CD4-positive, CD25-positive, alpha-beta regulatory T cell (primary cell): ENCODE data around the gene EZH1. TPM values are rescaled to one million over a fixed set of nuclear protein-coding genes. Genes with fewer than 3 reads are reported as not detected.

Experiments used
- ATAC-seq, 2 donors: fragments of 150-1000 bp; cut with Tn5 transposase; one replicate each; pipeline ENCODE4 v1.10.0; 2021; ENCODE audit warnings: low read depth in 2 of 2, moderate number of reproducible peaks in 2 of 2, moderate library complexity in 1 of 2
- DNase-seq, 3 donors: peaks; one replicate each; pipeline versions ENCODE4 v3.0.0 to v3.0.0-alpha.2; 2012 to 2022; ENCODE audit warnings: mixed read lengths in 1 of 3
- H3K27ac ChIP-seq: one replicate; pipeline ENCODE4 v1.7.0; 2013; ENCODE audit warnings: mild to moderate bottlenecking, low read length; ENCODE audit not compliant: insufficient read depth, poor library complexity, severe bottlenecking
- H3K27me3 ChIP-seq: one replicate; pipeline ENCODE4 v1.7.0; 2013; ENCODE audit warnings: low read length; ENCODE audit not compliant: control insufficient read depth, insufficient read depth
- H3K36me3 ChIP-seq: one replicate; pipeline ENCODE4 v1.7.0; 2013; ENCODE audit warnings: mild to moderate bottlenecking, low read length, moderate library complexity; ENCODE audit not compliant: control insufficient read depth, insufficient read depth
- H3K4me1 ChIP-seq: 2 replicates; pipeline ENCODE4 v1.7.0; 2013; ENCODE audit warnings: mild to moderate bottlenecking, low read length; ENCODE audit not compliant: insufficient read depth, control insufficient read depth, poor library complexity, severe bottlenecking
- H3K4me3 ChIP-seq: one replicate; pipeline ENCODE4 v1.7.0; 2013; ENCODE audit warnings: low read depth, mild to moderate bottlenecking, low read length, moderate library complexity
- H3K9me3 ChIP-seq, 2 experiments: 1 replicate in 1 of 2; 2 replicates in 1 of 2; pipeline ENCODE4 v1.7.0; 2013; ENCODE audit warnings: low read length in 2 of 2, mild to moderate bottlenecking in 1 of 2, moderate library complexity in 1 of 2; ENCODE audit not compliant: control insufficient read depth in 2 of 2
- H3K27ac Mint-ChIP-seq, 3 donors: one replicate each; pipeline ENCODE4 v1.8.0; 2020 to 2022; ENCODE audit warnings: mild to moderate bottlenecking in 3 of 3, mixed read lengths in 3 of 3, moderate library complexity in 2 of 3
- H3K27me3 Mint-ChIP-seq: one replicate; pipeline ENCODE4 v1.8.0; 2022; ENCODE audit warnings: mild to moderate bottlenecking, mixed read lengths
- H3K36me3 Mint-ChIP-seq: one replicate; pipeline ENCODE4 v1.8.0; 2020; ENCODE audit warnings: mixed read lengths
- H3K4me1 Mint-ChIP-seq, 4 donors: one replicate each; pipeline ENCODE4 v1.8.0; 2020 to 2022; ENCODE audit warnings: mixed read lengths in 4 of 4, mild to moderate bottlenecking in 1 of 4
- H3K4me3 Mint-ChIP-seq, 4 donors: one replicate each; pipeline ENCODE4 v1.8.0; 2020 to 2022; ENCODE audit warnings: mild to moderate bottlenecking in 4 of 4, mixed read lengths in 4 of 4, moderate library complexity in 3 of 4
- H3K9me3 Mint-ChIP-seq, 7 donors: one replicate each; pipeline ENCODE4 v1.8.0; 2020 to 2022; ENCODE audit warnings: mixed read lengths in 7 of 7, mild to moderate bottlenecking in 3 of 7, moderate library complexity in 2 of 7
- polyA plus RNA-seq, 4 donors: library from polyadenylated mRNA; unstranded; fragments of 300-500 nt; fragmentation: Illumina TruSeq; gene quantifications; one replicate each; pipeline ENCODE4 v1.2.3, GENCODE V29; 2021
- total RNA-seq: library from RNA; stranded (reverse); gene quantifications from one replicate; pipeline ENCODE4 v1.2.3, GENCODE V29; 2022

Gene EZH1
- total and polyA plus RNA-seq, 5 donors from 2014 or later, result 38.7 to 123 (median 54.4) TPM

GRCh38 chr17:42783062-42783790 lies 38.4 kb upstream of the EZH1 start:
- Histone ChIP-seq H3K4me3 (no peak overlapping the region), H3K9me3 (no peaks in the 10 kb centered on the region), H3K27me3 (peaks cover 26% of the 10 kb centered on the region), H3K4me1 (peaks cover 13% of the 10 kb centered on the region), H3K36me3 (peaks cover 17% of the 10 kb centered on the region), H3K27ac (no peak overlapping the region)
- H3K4me3 Mint-ChIP-seq, result peak overlapping the region in 1 of 4 donors; percentile 54
- H3K9me3 Mint-ChIP-seq, result peaks cover 0 to 4% (median 1%) of the 10 kb centered on the region in 7 donors
- H3K27me3 Mint-ChIP-seq, result peaks cover 75% of the 10 kb centered on the region
- ATAC-seq (no peak), DNase-seq (no peak)
- H3K36me3 Mint-ChIP-seq, result peaks cover 20% of the 10 kb centered on the region
- peaks cover 0 to 39% (median 15%) of the 10 kb centered on the region in 4 donors for H3K4me1 Mint-ChIP-seq
- no peak overlapping the region for H3K27ac Mint-ChIP-seq

GRCh38 chr17:42782166-42783061 lies 37.6 kb upstream of the EZH1 start:
- H3K27me3 Mint-ChIP-seq, result peaks cover 70% of the 10 kb centered on the region
- DNase-seq, result no peak
- peak overlapping the region in 1 of 4 donors; percentile 54 for H3K4me3 Mint-ChIP-seq
- Histone ChIP-seq H3K4me1 (peaks cover 13% of the 10 kb centered on the region), H3K27me3 (peaks cover 26% of the 10 kb centered on the region), H3K9me3 (no peaks in the 10 kb centered on the region), H3K27ac (no peak overlapping the region), H3K4me3 (no peak overlapping the region), H3K36me3 (peaks cover 25% of the 10 kb centered on the region)
- no peak for ATAC-seq
- no peak overlapping the region for H3K27ac Mint-ChIP-seq
- H3K36me3 Mint-ChIP-seq, result peaks cover 27% of the 10 kb centered on the region
- peaks cover 0 to 4% (median 0%) of the 10 kb centered on the region in 7 donors for H3K9me3 Mint-ChIP-seq
- H3K4me1 Mint-ChIP-seq, result peaks cover 0 to 39% (median 15%) of the 10 kb centered on the region in 4 donors

GRCh38 chr17:42781639-42782165 lies 36.9 kb upstream of the EZH1 start:
- Histone ChIP-seq H3K36me3 (peaks cover 31% of the 10 kb centered on the region), H3K4me1 (peaks cover 13% of the 10 kb centered on the region), H3K27ac (no peak overlapping the region), H3K9me3 (no peaks in the 10 kb centered on the region), H3K4me3 (no peak overlapping the region), H3K27me3 (peaks cover 26% of the 10 kb centered on the region)
- Mint-ChIP-seq H3K4me1 (peaks cover 0 to 39% (median 15%) of the 10 kb centered on the region in 4 donors), H3K4me3 (peak overlapping the region in 1 of 4 donors; percentile 6), H3K27me3 (peaks cover 63% of the 10 kb centered on the region), H3K9me3 (peaks cover 0 to 4% (median 0%) of the 10 kb centered on the region in 7 donors), H3K36me3 (peaks cover 27% of the 10 kb centered on the region), H3K27ac (no peak overlapping the region)
- DNase-seq, result no peak
- ATAC-seq, result no peak

GRCh38 chr17:42780851-42781638 lies 36.2 kb upstream of the EZH1 start:
- peaks cover 0 to 4% (median 0%) of the 10 kb centered on the region in 7 donors for H3K9me3 Mint-ChIP-seq
- peaks cover 13% of the 10 kb centered on the region for H3K4me1 ChIP-seq
- H3K4me3 Mint-ChIP-seq, result peak overlapping the region in 3 of 4 donors; percentile 6 to 44 (median 42)
- H3K27ac Mint-ChIP-seq, result no peak overlapping the region
- peaks cover 26% of the 10 kb centered on the region for H3K27me3 ChIP-seq
- no peak overlapping the region for H3K27ac ChIP-seq
- H3K4me1 Mint-ChIP-seq, result peaks cover 0 to 39% (median 15%) of the 10 kb centered on the region in 4 donors
- H3K9me3 ChIP-seq, result no peaks in the 10 kb centered on the region
- peaks cover 27% of the 10 kb centered on the region for H3K36me3 Mint-ChIP-seq
- peaks cover 57% of the 10 kb centered on the region for H3K27me3 Mint-ChIP-seq
- H3K4me3 ChIP-seq, result no peak overlapping the region
- ATAC-seq (peak in 1 of 2 donors; percentile 7), DNase-seq (no peak)
- H3K36me3 ChIP-seq, result peaks cover 35% of the 10 kb centered on the region

GRCh38 chr17:42779936-42780850 lies 35.4 kb upstream of the EZH1 start, which contains the start of gene WNK4:
WNK4 (plus strand) TSS chr17:42780610; CDS start chr17:42780699, 89 bp downstream.
- H3K36me3 Mint-ChIP-seq, result peaks cover 32% of the 10 kb centered on the region
- peaks cover 13% of the 10 kb centered on the region for H3K4me1 ChIP-seq
- H3K27ac ChIP-seq, result no peak within 1 kb of the TSS
- H3K36me3 ChIP-seq, result peaks cover 44% of the 10 kb centered on the region
- H3K9me3 ChIP-seq, result no peaks in the 10 kb centered on the region
- ATAC-seq (no peak), DNase-seq (no peak)
- peaks cover 0 to 36% (median 14%) of the 10 kb centered on the region in 4 donors for H3K4me1 Mint-ChIP-seq
- peak within 1 kb of the TSS; percentile 42 to 68 (median 48) for H3K4me3 Mint-ChIP-seq
- peaks cover 50% of the 10 kb centered on the region for H3K27me3 Mint-ChIP-seq
- peak within 1 kb of the TSS in 1 of 3 donors; percentile 63 for H3K27ac Mint-ChIP-seq
- no peak within 1 kb of the TSS for H3K4me3 ChIP-seq
- H3K27me3 ChIP-seq, result peaks cover 20% of the 10 kb centered on the region
- H3K9me3 Mint-ChIP-seq, result peaks cover 0 to 4% (median 0%) of the 10 kb centered on the region in 7 donors

GRCh38 chr17:42779304-42779935 lies 34.6 kb upstream of the EZH1 start:
- peaks cover 0 to 4% (median 0%) of the 10 kb centered on the region in 7 donors for H3K9me3 Mint-ChIP-seq
- H3K27ac Mint-ChIP-seq, result peak overlapping the region in 1 of 3 donors; percentile 40
- H3K4me1 Mint-ChIP-seq, result peaks cover 0 to 34% (median 13%) of the 10 kb centered on the region in 4 donors
- H3K27me3 ChIP-seq, result peaks cover 17% of the 10 kb centered on the region
- peaks cover 48% of the 10 kb centered on the region for H3K36me3 ChIP-seq
- peaks cover 10% of the 10 kb centered on the region for H3K4me1 ChIP-seq
- H3K9me3 ChIP-seq, result no peaks in the 10 kb centered on the region
- no peak overlapping the region for H3K4me3 ChIP-seq
- peaks cover 43% of the 10 kb centered on the region for H3K27me3 Mint-ChIP-seq
- no peak for DNase-seq
- peaks cover 36% of the 10 kb centered on the region for H3K36me3 Mint-ChIP-seq
- H3K4me3 Mint-ChIP-seq, result peak overlapping the region in 2 of 4 donors; percentile 52 to 68
- no peak overlapping the region for H3K27ac ChIP-seq
- no peak for ATAC-seq
